Brain microvascular endothelial cell (primary cell): Measurements from ENCODE around the gene RAB27A.

Experiments
- DNase-seq: peaks from one replicate; pipeline ENCODE4 v3.0.0-alpha.2; 2020
- H3K27ac ChIP-seq: fragments of 250-450 bp; sonication (Bioruptor Pico); 2 replicates; pipeline ENCODE4 v1.5.1; 2020; ENCODE audit warnings: mild to moderate bottlenecking, moderate library complexity
- H3K27me3 ChIP-seq: fragments of 250-450 bp; sonication (Bioruptor Pico); replicated peaks from 2 replicates; pipeline ENCODE4 v1.5.1; 2020; ENCODE audit warnings: mild to moderate bottlenecking
- H3K36me3 ChIP-seq: fragments of 250-450 bp; sonication (Bioruptor Pico); replicated peaks from 2 replicates; pipeline ENCODE4 v1.5.1; 2020; ENCODE audit warnings: mild to moderate bottlenecking
- H3K4me3 ChIP-seq: 2 replicates; pipeline ENCODE4 v1.5.1; 2011; ENCODE audit warnings: low read depth, mild to moderate bottlenecking, control low read depth, low read length, moderate library complexity
- in situ Hi-C: cut with HindIII; loops from 2 replicates; pipeline ENCODE4 v1.10.0; 2017; ENCODE audit warnings: low sequenced_read_pairs, low pct_ligation_motif_present
- TF ChIP-seq, protein P1 (sequence below): IDR thresholded peaks from 2 replicates; pipeline ENCODE4 v1.5.1; 2011; ENCODE audit warnings: low read depth, mild to moderate bottlenecking, moderate library complexity, low read length, control low read depth, inconsistent platforms; ENCODE audit errors: missing control alignments

The RAB27A gene

DNA sequence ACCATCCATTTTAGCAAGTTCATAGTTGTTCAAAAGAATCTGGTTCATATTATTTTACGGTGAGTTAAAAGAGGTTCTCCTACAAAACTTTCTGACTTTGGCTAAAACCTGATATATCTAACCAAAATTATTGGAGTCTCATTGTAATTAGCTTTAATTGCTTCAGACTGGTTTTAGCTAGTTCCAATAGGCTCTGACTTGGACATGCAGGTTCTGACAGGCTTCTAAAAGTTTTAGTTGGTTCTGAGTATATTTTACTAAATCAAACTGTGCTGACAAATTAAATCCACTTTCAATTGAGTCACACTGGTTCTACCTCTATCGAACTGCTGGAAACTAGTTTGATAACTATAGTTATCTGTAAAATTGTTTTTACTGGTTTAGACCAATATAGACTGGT is 50.7 kb downstream of the RAB27A start:
- no peak overlapping the region for H3K27ac ChIP-seq
- no peak overlapping the region for H3K4me3 ChIP-seq
- no peaks in the 10 kb centered on the region for H3K27me3 ChIP-seq
- in situ Hi-C loops = no loop called here
- no peak for DNase-seq
- TF ChIP-seq, protein P1, sequence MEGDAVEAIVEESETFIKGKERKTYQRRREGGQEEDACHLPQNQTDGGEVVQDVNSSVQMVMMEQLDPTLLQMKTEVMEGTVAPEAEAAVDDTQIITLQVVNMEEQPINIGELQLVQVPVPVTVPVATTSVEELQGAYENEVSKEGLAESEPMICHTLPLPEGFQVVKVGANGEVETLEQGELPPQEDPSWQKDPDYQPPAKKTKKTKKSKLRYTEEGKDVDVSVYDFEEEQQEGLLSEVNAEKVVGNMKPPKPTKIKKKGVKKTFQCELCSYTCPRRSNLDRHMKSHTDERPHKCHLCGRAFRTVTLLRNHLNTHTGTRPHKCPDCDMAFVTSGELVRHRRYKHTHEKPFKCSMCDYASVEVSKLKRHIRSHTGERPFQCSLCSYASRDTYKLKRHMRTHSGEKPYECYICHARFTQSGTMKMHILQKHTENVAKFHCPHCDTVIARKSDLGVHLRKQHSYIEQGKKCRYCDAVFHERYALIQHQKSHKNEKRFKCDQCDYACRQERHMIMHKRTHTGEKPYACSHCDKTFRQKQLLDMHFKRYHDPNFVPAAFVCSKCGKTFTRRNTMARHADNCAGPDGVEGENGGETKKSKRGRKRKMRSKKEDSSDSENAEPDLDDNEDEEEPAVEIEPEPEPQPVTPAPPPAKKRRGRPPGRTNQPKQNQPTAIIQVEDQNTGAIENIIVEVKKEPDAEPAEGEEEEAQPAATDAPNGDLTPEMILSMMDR = no peak
- no peaks in the 10 kb centered on the region for H3K36me3 ChIP-seq

DNA sequence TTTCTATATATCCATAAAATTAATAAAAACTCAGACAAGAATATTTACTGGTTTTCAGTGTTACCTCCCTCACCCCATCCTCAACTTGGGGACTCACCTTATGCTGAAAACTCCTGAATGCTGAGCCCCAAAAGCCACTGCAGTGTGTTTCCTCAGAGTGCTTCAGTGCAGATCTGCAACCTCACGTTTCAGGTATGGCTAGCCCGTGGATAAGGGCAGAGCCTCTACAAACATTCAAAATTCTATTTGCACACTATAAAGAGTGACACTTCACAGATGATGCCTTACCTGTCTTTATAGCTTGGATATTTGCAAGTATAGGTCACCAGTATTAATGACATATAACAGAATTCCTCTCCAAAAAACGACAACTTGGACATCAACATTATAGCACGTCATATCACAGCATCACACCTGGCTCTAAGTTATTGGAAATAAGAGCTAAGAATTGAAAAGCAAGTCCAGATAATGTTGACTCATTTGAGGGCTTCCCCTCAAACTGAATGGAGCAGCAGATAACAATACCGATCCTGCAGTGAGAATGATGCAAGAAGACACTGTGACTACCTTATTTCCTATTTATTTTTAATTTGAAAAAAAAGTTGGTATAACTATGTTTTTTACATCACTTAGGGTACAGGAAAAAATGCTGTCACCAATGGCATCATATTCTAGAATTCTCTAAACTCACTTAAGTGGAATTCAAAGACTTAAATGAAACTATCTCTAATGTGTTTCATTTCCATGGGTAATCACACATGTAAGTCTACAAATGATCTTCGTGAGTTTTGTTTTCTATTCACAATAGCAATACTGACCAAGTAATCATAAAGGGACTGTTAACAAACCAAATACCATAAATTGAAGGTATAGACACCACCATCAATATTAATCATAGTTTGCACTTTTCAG is 52.1 kb downstream of the RAB27A start:
- Histone ChIP-seq H3K27me3 (no peaks in the 10 kb centered on the region), H3K36me3 (no peaks in the 10 kb centered on the region), H3K4me3 (no peak overlapping the region), H3K27ac (no peak overlapping the region)
- TF ChIP-seq, protein P1 = no peak
- in situ Hi-C loops = no loop called here
- DNase-seq = no peak

DNA sequence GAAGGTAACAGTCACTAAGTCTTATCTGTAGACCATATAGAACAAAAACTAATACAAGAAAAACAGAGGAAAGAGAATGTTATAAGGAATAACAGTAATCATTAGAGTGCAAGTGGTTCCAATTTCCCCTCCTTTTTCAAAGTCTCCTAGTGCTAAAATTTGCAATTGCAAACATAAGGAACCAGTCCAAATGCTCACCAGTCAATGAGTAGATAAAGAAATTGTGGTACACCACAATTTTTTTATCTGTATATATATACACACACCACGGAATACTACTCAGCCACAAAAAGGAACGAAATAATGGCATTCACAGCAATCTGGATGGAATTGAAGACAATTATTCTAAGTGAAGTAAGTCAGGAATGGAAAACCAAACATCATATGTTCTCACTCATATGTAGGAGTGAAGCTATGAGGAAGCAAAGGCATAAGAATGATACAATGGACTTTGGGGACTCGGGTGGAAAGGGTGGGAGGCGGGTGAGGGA is 54.0 kb downstream of the RAB27A start:
- Histone ChIP-seq H3K36me3 (no peaks in the 10 kb centered on the region), H3K27me3 (no peaks in the 10 kb centered on the region), H3K27ac (no peak overlapping the region), H3K4me3 (no peak overlapping the region)
- in situ Hi-C loops = no loop called here
- DNase-seq = no peak
- TF ChIP-seq, protein P1 = no peak

DNA sequence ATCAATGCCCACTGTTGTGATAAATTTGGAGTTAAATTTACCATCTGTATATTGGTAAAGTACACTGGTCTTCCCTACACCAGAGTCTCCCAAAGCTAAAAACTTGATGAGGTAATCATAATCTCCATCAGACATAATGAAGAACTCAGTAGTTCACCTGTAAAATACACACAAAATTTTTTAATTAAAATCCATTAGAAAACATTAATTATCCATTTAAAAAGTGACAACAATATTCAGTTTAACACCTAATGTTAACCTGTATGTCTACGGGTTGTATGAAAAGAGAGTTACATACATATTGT is 54.9 kb downstream of the RAB27A start:
- no peak overlapping the region for H3K27ac ChIP-seq
- in situ Hi-C loops = no loop called here
- TF ChIP-seq, protein P1 = no peak

DNA sequence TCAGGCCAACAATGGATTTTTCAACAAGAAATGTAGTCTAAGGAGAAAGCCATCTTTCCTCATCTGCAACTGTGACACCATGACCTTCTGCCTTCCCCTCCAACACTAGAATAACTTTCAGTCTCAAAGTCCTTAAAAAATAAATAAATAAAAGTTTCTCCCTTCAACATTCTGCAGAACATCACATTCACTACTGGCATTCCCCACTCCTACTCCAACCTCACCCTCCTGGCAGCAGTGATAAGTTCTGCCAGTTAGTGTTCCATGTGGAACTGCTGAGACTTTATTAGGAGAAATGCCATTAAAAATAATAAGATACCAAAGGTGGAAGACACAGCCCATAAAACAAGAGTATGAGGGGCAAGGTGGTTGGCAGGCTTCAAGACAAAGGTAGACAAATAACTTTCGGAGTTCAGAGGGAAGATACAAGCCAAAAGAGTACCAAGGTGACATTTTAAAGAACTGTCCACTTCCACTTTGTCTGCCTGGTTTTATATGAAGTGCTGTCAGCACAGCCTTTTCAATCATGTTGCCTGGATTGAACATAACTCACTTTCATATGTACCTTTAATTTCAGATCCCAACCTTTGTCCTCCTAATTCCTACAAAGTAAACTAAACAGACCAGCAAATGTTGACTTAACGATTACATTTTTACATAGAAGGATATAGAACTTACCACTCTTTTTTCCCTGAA is 55.4 kb downstream of the RAB27A start:
- no peak for DNase-seq
- in situ Hi-C loops = no loop called here
- no peak overlapping the region for H3K27ac ChIP-seq
- TF ChIP-seq, protein P1 = no peak
- H3K27me3 ChIP-seq = no peaks in the 10 kb centered on the region
- H3K36me3 ChIP-seq = no peaks in the 10 kb centered on the region
- no peak overlapping the region for H3K4me3 ChIP-seq

More for the DNA sequence above, 54.9 kb downstream of the RAB27A start:
- Histone ChIP-seq H3K4me3 (no peak overlapping the region), H3K36me3 (no peaks in the 10 kb centered on the region), H3K27me3 (no peaks in the 10 kb centered on the region)
- DNase-seq = no peak
